Common myeloid progenitor, CD34-positive (primary cell): ENCODE results near the gene IL36RN.

ENCODE experiments used
- CTCF ChIA-PET: fragments of 350-600 bp; sonication (Branson Sonifier 250); formaldehyde crosslinking; loops from one replicate; lab custom pipeline; 2021; ENCODE audit warnings: antibody characterized with exemption; lab: Charles Lee
- POLR2A ChIA-PET: fragments of 350-600 bp; sonication (Branson Sonifier 250); formaldehyde crosslinking; loops from one replicate; lab custom pipeline; 2021; ENCODE audit warnings: antibody characterized with exemption; lab: Charles Lee
- DNase-seq, 3 donors: peaks; one replicate each; pipeline versions ENCODE4 v3.0.0 to v3.0.0-alpha.2; 2013
- H3K27ac ChIP-seq, 2 experiments: 1 replicate in 1 of 2; 2 replicates in 1 of 2; pipeline ENCODE4 v1.7.0; 2013; ENCODE audit warnings: inconsistent platforms in 2 of 2, low read length in 2 of 2, mild to moderate bottlenecking in 2 of 2, low read depth in 1 of 2, moderate library complexity in 1 of 2; ENCODE audit not compliant: severe bottlenecking in 2 of 2, insufficient read depth in 1 of 2, poor library complexity in 1 of 2
- H3K27me3 ChIP-seq, 5 experiments: replicated peaks in 2 of 5; 1 replicate in 3 of 5; 2 replicates in 2 of 5; pipeline versions ENCODE4 v1.6.1 to v1.7.0; 2013; ENCODE audit warnings: low read length in 4 of 5, mild to moderate bottlenecking in 2 of 5, moderate library complexity in 2 of 5, inconsistent platforms in 1 of 5; ENCODE audit not compliant: insufficient read depth in 5 of 5, control insufficient read depth in 4 of 5
- H3K36me3 ChIP-seq, 4 experiments: 1 replicate in 2 of 4; 2 replicates in 2 of 4; pipeline versions ENCODE4 v1.6.1 to v1.7.0; 2013; ENCODE audit warnings: low read length in 3 of 4, control low read depth in 1 of 4, mild to moderate bottlenecking in 1 of 4; ENCODE audit not compliant: control insufficient read depth in 4 of 4, insufficient read depth in 4 of 4
- H3K4me1 ChIP-seq, 4 experiments: 1 replicate in 3 of 4; 2 replicates in 1 of 4; pipeline versions ENCODE4 v1.6.1 to v1.7.1; 2013; ENCODE audit warnings: low read length in 3 of 4, mild to moderate bottlenecking in 3 of 4, control low read depth in 1 of 4, inconsistent platforms in 1 of 4, moderate library complexity in 1 of 4; ENCODE audit not compliant: control insufficient read depth in 4 of 4, insufficient read depth in 4 of 4; ENCODE audit errors: control extremely low read depth in 1 of 4
- H3K4me3 ChIP-seq, 7 experiments: 1 replicate in 4 of 7; 2 replicates in 3 of 7; pipeline versions ENCODE4 v1.5.1 to v1.7.0; 2013; ENCODE audit warnings: mild to moderate bottlenecking in 7 of 7, low read length in 6 of 7, moderate library complexity in 6 of 7, inconsistent platforms in 2 of 7, low read depth in 2 of 7, control low read depth in 1 of 7; ENCODE audit not compliant: insufficient read depth in 4 of 7, control insufficient read depth in 1 of 7; ENCODE audit errors: extremely low read depth in 1 of 7
- H3K9me3 ChIP-seq, 5 experiments: 1 replicate in 4 of 5; 2 replicates in 1 of 5; pipeline versions ENCODE4 v1.6.1 to v1.7.1; 2013; ENCODE audit warnings: low read length in 4 of 5, mild to moderate bottlenecking in 2 of 5, inconsistent platforms in 1 of 5, low read depth in 1 of 5, moderate library complexity in 1 of 5; ENCODE audit not compliant: control insufficient read depth in 4 of 5, insufficient read depth in 2 of 5; ENCODE audit errors: control extremely low read depth in 1 of 5
- WGBS: methylation state at CpG from one replicate; pipeline ENCODE4 v1.1.5; 2013; ENCODE audit not compliant: insufficient coverage; 5-methylcytosine and 5-hydroxymethylcytosine counted together

IL36RN gene

GRCh38 chr2:113085542-113085941 is 26.5 kb downstream of the IL36RN start:
- H3K27ac ChIP-seq: no peak overlapping the region
- H3K4me1 ChIP-seq: peaks cover 0 to 10% (median under 1%) of the 10 kb centered on the region in 4 experiments
- WGBS: no CpG with 5 or more reads among the region's 2 CpGs
- no peak for DNase-seq
- no peak overlapping the region for H3K4me3 ChIP-seq
- H3K27me3 ChIP-seq: no peaks in the 10 kb centered on the region
- no peaks in the 10 kb centered on the region for H3K36me3 ChIP-seq
- H3K9me3 ChIP-seq: no peaks in the 10 kb centered on the region
- POLR2A ChIA-PET: no interaction called here
- CTCF ChIA-PET: interaction anchor here (0.7 to 10.6 kb wide), 5 partner anchors 20 to 89 kb away, joined by 3 to 127 read pairs (median 3); no protein-coding TSS in a partner anchor

DNA sequence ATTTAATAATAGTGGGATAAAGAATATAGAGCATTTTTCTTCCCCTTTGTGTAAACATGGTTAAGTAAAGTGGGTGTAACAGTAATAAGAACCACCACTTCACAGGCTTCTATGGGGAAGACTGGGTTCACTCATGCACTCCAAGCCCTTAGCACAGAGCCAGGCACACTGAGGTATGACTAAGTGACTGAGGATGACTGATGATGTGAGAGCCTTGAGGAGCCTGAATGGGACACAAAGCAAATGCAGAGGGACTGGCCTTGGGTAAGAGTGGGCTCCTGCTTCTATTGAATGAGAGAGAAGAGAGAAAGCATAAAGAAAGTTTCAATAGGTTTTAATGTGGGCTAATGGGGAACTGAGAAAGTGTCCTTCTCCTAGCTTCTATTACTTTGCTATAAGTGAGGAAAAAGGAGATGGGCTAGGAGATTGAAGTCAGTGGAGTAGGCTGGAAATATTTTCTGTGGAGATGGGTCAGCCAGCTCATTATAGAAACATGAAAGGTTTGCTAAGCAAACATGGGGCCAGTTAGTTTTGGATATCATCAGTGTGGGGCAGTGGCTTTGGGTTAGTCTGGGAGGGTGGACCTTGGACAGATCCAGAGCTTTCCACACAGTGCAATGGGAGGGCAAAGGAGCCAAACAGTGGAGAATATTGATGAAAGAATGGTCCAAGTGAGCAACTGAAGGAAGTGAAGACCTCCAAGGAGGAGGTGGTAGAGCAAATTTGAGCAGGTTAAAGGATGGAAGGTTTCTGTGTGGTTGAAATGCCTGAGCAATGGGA is 29.4 kb downstream of the IL36RN start:
- CTCF ChIA-PET: interaction anchor here (0.7 to 2.6 kb wide), 5 partner anchors 8 to 111 kb away, joined by 3 to 11 read pairs (median 4); no protein-coding TSS in a partner anchor
- no peaks in the 10 kb centered on the region for H3K36me3 ChIP-seq
- no peak overlapping the region for H3K4me3 ChIP-seq
- no peaks in the 10 kb centered on the region for H3K9me3 ChIP-seq
- H3K27ac ChIP-seq: no peak overlapping the region
- peaks cover 0 to 11% (median under 1%) of the 10 kb centered on the region in 4 experiments for H3K4me1 ChIP-seq
- H3K27me3 ChIP-seq: no peaks in the 10 kb centered on the region
- POLR2A ChIA-PET: no interaction called here
- no peak for DNase-seq

GRCh38 chr2:113089916-113090315 is 30.9 kb downstream of the IL36RN start:
- CTCF ChIA-PET: interaction anchor here (1.1 to 2.6 kb wide), 3 partner anchors 10 to 109 kb away, joined by 3 to 11 read pairs (median 8); partner anchors contain the start of gene IL36RN
- POLR2A ChIA-PET: no interaction called here
- Histone ChIP-seq H3K27ac (no peak overlapping the region), H3K9me3 (peaks cover 0 to 2% (median 0%) of the 10 kb centered on the region in 5 experiments), H3K4me3 (no peak overlapping the region), H3K36me3 (no peaks in the 10 kb centered on the region), H3K4me1 (peaks cover 0 to 11% (median under 1%) of the 10 kb centered on the region in 4 experiments), H3K27me3 (no peaks in the 10 kb centered on the region)
- peak in 2 of 3 donors; percentile 22 to 26 for DNase-seq

GRCh38 chr2:113091231-113091896 is 32.4 kb downstream of the IL36RN start:
- Histone ChIP-seq H3K27ac (no peak overlapping the region), H3K9me3 (peaks cover 0 to 6% (median 0%) of the 10 kb centered on the region in 5 experiments), H3K27me3 (no peaks in the 10 kb centered on the region), H3K4me3 (no peak overlapping the region), H3K36me3 (no peaks in the 10 kb centered on the region), H3K4me1 (peaks cover 0 to 11% (median under 1%) of the 10 kb centered on the region in 4 experiments)
- ChIA-PET CTCF (no interaction called here), POLR2A (no interaction called here)
- no peak for DNase-seq
- WGBS: 100% methylated on average over 4 of the region's 4 CpGs

- WGBS: 100% methylated on average over 4 of the region's 5 CpGs
- H3K9me3 ChIP-seq: peaks cover 0 to 9% (median 0%) of the 10 kb centered on the region in 5 experiments
- CTCF ChIA-PET: interaction anchor here (0.6 to 1.1 kb wide), 3 partner anchors 10 to 45 kb away, joined by 3 to 4 read pairs (median 3); no protein-coding TSS in a partner anchor
- H3K4me3 ChIP-seq: no peak overlapping the region
- no peaks in the 10 kb centered on the region for H3K36me3 ChIP-seq
- POLR2A ChIA-PET: no interaction called here
- H3K4me1 ChIP-seq: peaks cover 0 to 11% (median under 1%) of the 10 kb centered on the region in 4 experiments
- no peak for DNase-seq
- no peaks in the 10 kb centered on the region for H3K27me3 ChIP-seq
- no peak overlapping the region for H3K27ac ChIP-seq
Measured at GRCh38 chr2:113092864-113093612, 34.0 kb downstream of the IL36RN start.

GRCh38 chr2:113093613-113093977 is 34.6 kb downstream of the IL36RN start:
- DNase-seq: no peak
- POLR2A ChIA-PET: no interaction called here
- CTCF ChIA-PET: interaction anchor here (0.6 to 1.1 kb wide), 3 partner anchors 11 to 45 kb away, joined by 3 to 4 read pairs (median 3); no protein-coding TSS in a partner anchor
- WGBS: no CpG with 5 or more reads among the region's 2 CpGs
- Histone ChIP-seq H3K36me3 (no peaks in the 10 kb centered on the region), H3K4me3 (no peak overlapping the region), H3K4me1 (peaks cover 0 to 11% (median under 1%) of the 10 kb centered on the region in 4 experiments), H3K27me3 (no peaks in the 10 kb centered on the region), H3K27ac (no peak overlapping the region), H3K9me3 (peaks cover 0 to 9% (median 0%) of the 10 kb centered on the region in 5 experiments)
